Measurements from ENCODE around the gene ALKAL2. TPM values are rescaled to one million over a fixed set of nuclear protein-coding genes. Genes with fewer than 3 reads are reported as not detected.

ALKAL2 gene
- total RNA-seq, 1 donor from 2014 or later = 0.63 TPM

- Mint-ChIP-seq H3K9me3 (peaks cover 16% of the 10 kb centered on the region), H3K4me3 (no peak overlapping the region), H3K27ac (ENCODE audit: unreplicated experiment) (no peak overlapping the region), H3K36me3 (ENCODE audit: low read depth) (peaks cover 44% of the 10 kb centered on the region), H3K27me3 (ENCODE audit: low read depth) (peaks cover 8% of the 10 kb centered on the region), H3K4me1 (peaks cover 10% of the 10 kb centered on the region)
- no peak for DNase-seq (ENCODE audit: low read depth, low spot score)
- TF ChIP-seq CTCF (conservative IDR thresholded peaks at IDR 0.05) = no peak
Measured at GRCh38 chr2:260507-261161, 27.3 kb downstream of the ALKAL2 start.

- peaks cover 8% of the 10 kb centered on the region for H3K27me3 Mint-ChIP-seq (ENCODE audit: low read depth)
- H3K4me3 Mint-ChIP-seq = no peak overlapping the region
- no peak for DNase-seq (ENCODE audit: low read depth, low spot score)
- no peak for TF ChIP-seq CTCF (conservative IDR thresholded peaks at IDR 0.05)
- no peak overlapping the region for H3K27ac Mint-ChIP-seq (ENCODE audit: unreplicated experiment)
- peaks cover 16% of the 10 kb centered on the region for H3K9me3 Mint-ChIP-seq
- H3K4me1 Mint-ChIP-seq = peaks cover 6% of the 10 kb centered on the region
- H3K36me3 Mint-ChIP-seq (ENCODE audit: low read depth) = peaks cover 44% of the 10 kb centered on the region
Measured at GRCh38 chr2:259789-260331, 28.0 kb downstream of the ALKAL2 start.

GRCh38 chr2:258933-259332, 29.0 kb downstream of the ALKAL2 start:
- peaks cover 14% of the 10 kb centered on the region for H3K4me1 Mint-ChIP-seq
- no peak for DNase-seq (ENCODE audit: low read depth, low spot score)
- H3K9me3 Mint-ChIP-seq = peaks cover 16% of the 10 kb centered on the region
- TF ChIP-seq CTCF (conservative IDR thresholded peaks at IDR 0.05) = no peak
- H3K27ac Mint-ChIP-seq (ENCODE audit: unreplicated experiment) = no peak overlapping the region
- H3K4me3 Mint-ChIP-seq = no peak overlapping the region
- H3K27me3 Mint-ChIP-seq (ENCODE audit: low read depth) = peaks cover 8% of the 10 kb centered on the region
- H3K36me3 Mint-ChIP-seq (ENCODE audit: low read depth) = peaks cover 44% of the 10 kb centered on the region

GRCh38 chr2:257842-258241, 30.0 kb downstream of the ALKAL2 start:
- peaks cover 2% of the 10 kb centered on the region for H3K27me3 Mint-ChIP-seq (ENCODE audit: low read depth)
- H3K4me1 Mint-ChIP-seq = peaks cover 13% of the 10 kb centered on the region
- H3K36me3 Mint-ChIP-seq (ENCODE audit: low read depth) = peaks cover 42% of the 10 kb centered on the region
- no peak for TF ChIP-seq CTCF (conservative IDR thresholded peaks at IDR 0.05)
- H3K9me3 Mint-ChIP-seq = peaks cover 16% of the 10 kb centered on the region
- no peak overlapping the region for H3K4me3 Mint-ChIP-seq
- DNase-seq (ENCODE audit: low read depth, low spot score) = no peak
- no peak overlapping the region for H3K27ac Mint-ChIP-seq (ENCODE audit: unreplicated experiment)

- Mint-ChIP-seq H3K27me3 (ENCODE audit: low read depth) (no peaks in the 10 kb centered on the region), H3K36me3 (ENCODE audit: low read depth) (peaks cover 38% of the 10 kb centered on the region), H3K27ac (ENCODE audit: unreplicated experiment) (no peak overlapping the region), H3K4me1 (peaks cover 10% of the 10 kb centered on the region), H3K9me3 (peaks cover 16% of the 10 kb centered on the region), H3K4me3 (no peak overlapping the region)
- no peak for TF ChIP-seq CTCF (conservative IDR thresholded peaks at IDR 0.05)
- DNase-seq (ENCODE audit: low read depth, low spot score) = no peak
Measured at GRCh38 chr2:257429-257828, 30.5 kb downstream of the ALKAL2 start.

Data from neural crest cell (in vitro differentiated cells).